ENCODE results near the gene LCN6. TPM values are rescaled to one million over a fixed set of nuclear protein-coding genes. Genes with fewer than 3 reads are reported as not detected.
"Not testable (repeated sequence)": the region's sequence is repeated elsewhere in the genome, so short reads cannot be mapped to it uniquely, and the experiment has no call there.

Gene LCN6
- total RNA-seq, 1 experiment from 2014 or later: not detected

- no peak for DNase-seq (ENCODE audit: low spot score)
- in situ Hi-C loops (cut with HindIII; ENCODE audit: low sequenced_read_pairs): no loop called here
Measured at GRCh38 chr9:136761545-136761981, 13.2 kb upstream of the LCN6 start.

GRCh38 chr9:136760834-136761544 is 12.7 kb upstream of the LCN6 start:
- in situ Hi-C loops (cut with HindIII; ENCODE audit: low sequenced_read_pairs): not testable (repeated sequence)
- peak; percentile 91 for DNase-seq (ENCODE audit: low spot score)

- DNase-seq (ENCODE audit: low spot score): no peak
Measured at GRCh38 chr9:136760424-136760823, 12.1 kb upstream of the LCN6 start.

GRCh38 chr9:136759436-136760325 is 11.4 kb upstream of the LCN6 start:
- in situ Hi-C loops (cut with HindIII; ENCODE audit: low sequenced_read_pairs): no loop called here
- no peak for DNase-seq (ENCODE audit: low spot score)

More at GRCh38 chr9:136760424-136760823, 12.1 kb upstream of the LCN6 start:
- in situ Hi-C loops (cut with HindIII; ENCODE audit: low sequenced_read_pairs): no loop called here

GRCh38 chr9:136759001-136759400 is 10.7 kb upstream of the LCN6 start:
- in situ Hi-C loops (cut with HindIII; ENCODE audit: low sequenced_read_pairs): no loop called here
- DNase-seq (ENCODE audit: low spot score): no peak

GRCh38 chr9:136757751-136758140 is 9.4 kb upstream of the LCN6 start:
- no peak for DNase-seq (ENCODE audit: low spot score)
- in situ Hi-C loops (cut with HindIII; ENCODE audit: low sequenced_read_pairs): no loop called here

GRCh38 chr9:136757328-136757727 is 9.0 kb upstream of the LCN6 start:
- in situ Hi-C loops (cut with HindIII; ENCODE audit: low sequenced_read_pairs): no loop called here
- DNase-seq (ENCODE audit: low spot score): peak; percentile 82

GRCh38 chr9:136756836-136757235 is 8.5 kb upstream of the LCN6 start:
- in situ Hi-C loops (cut with HindIII; ENCODE audit: low sequenced_read_pairs): no loop called here
- DNase-seq (ENCODE audit: low spot score): no peak

GRCh38 chr9:136756134-136756438 is 7.8 kb upstream of the LCN6 start:
- in situ Hi-C loops (cut with HindIII; ENCODE audit: low sequenced_read_pairs): no loop called here
- no peak for DNase-seq (ENCODE audit: low spot score)

GRCh38 chr9:136755302-136756133 is 7.2 kb upstream of the LCN6 start:
- in situ Hi-C loops (cut with HindIII; ENCODE audit: low sequenced_read_pairs); DNase-seq (ENCODE audit: low spot score): not testable (repeated sequence)

- in situ Hi-C loops (cut with HindIII; ENCODE audit: low sequenced_read_pairs): no loop called here
- DNase-seq (ENCODE audit: low spot score): no peak
Measured at GRCh38 chr9:136754626-136755301, 6.4 kb upstream of the LCN6 start.

- DNase-seq (ENCODE audit: low spot score): no peak
- in situ Hi-C loops (cut with HindIII; ENCODE audit: low sequenced_read_pairs): no loop called here
Measured at GRCh38 chr9:136754059-136754572, 5.8 kb upstream of the LCN6 start.

- DNase-seq (ENCODE audit: low spot score): no peak
- in situ Hi-C loops (cut with HindIII; ENCODE audit: low sequenced_read_pairs): no loop called here
Measured at GRCh38 chr9:136753371-136754058, 5.2 kb upstream of the LCN6 start.

GRCh38 chr9:136751814-136752213 is 3.5 kb upstream of the LCN6 start:
- in situ Hi-C loops (cut with HindIII; ENCODE audit: low sequenced_read_pairs): no loop called here

GRCh38 chr9:136751244-136751643 is 2.9 kb upstream of the LCN6 start:
- DNase-seq (ENCODE audit: low spot score): no peak
- in situ Hi-C loops (cut with HindIII; ENCODE audit: low sequenced_read_pairs): no loop called here

More at GRCh38 chr9:136751814-136752213, 3.5 kb upstream of the LCN6 start:
- no peak for DNase-seq (ENCODE audit: low spot score)

- in situ Hi-C loops (cut with HindIII; ENCODE audit: low sequenced_read_pairs): no loop called here
- no peak for DNase-seq (ENCODE audit: low spot score)
Measured at GRCh38 chr9:136750526-136750925, 2.2 kb upstream of the LCN6 start.

GRCh38 chr9:136748666-136749611 is 614 bp upstream of the LCN6 start:
- in situ Hi-C loops (cut with HindIII; ENCODE audit: low sequenced_read_pairs): no loop called here
- no peak for DNase-seq (ENCODE audit: low spot score)

Data from G401 (cell line).